ENCODE results near the gene ZNF827. TPM values are rescaled to one million over a fixed set of nuclear protein-coding genes. Genes with fewer than 3 reads are reported as not detected.
A peak's percentile ranks its signal among the peaks of the same experiment; 100 is the strongest.

The ZNF827 gene
- total RNA-seq, 1 donor from 2014 or later, result 19.0 TPM

GRCh38 chr4:145928748-145929147 lies 9.9 kb downstream of the ZNF827 start:
- intact Hi-C loops (cut with micrococcal nuclease), result no loop called here
- Histone ChIP-seq H3K4me3 (no peak overlapping the region), H3K4me1 (peaks cover 27% of the 10 kb centered on the region), H3K27me3 (ENCODE audit: low read depth) (no peaks in the 10 kb centered on the region), H3K27ac (replicated peaks) (no peak overlapping the region), H3K9me3 (replicated peaks) (no peaks in the 10 kb centered on the region), H3K36me3 (no peaks in the 10 kb centered on the region)
- TF ChIP-seq CTCF (IDR thresholded peaks at IDR 0.05; ENCODE audit: borderline replicate concordance), result no peak
- no peak for DNase-seq

GRCh38 chr4:145927030-145927429 lies 11.6 kb downstream of the ZNF827 start:
- H3K27me3 ChIP-seq (ENCODE audit: low read depth), result no peaks in the 10 kb centered on the region

GRCh38 chr4:145921231-145921630 lies 17.4 kb downstream of the ZNF827 start:
- H3K27ac ChIP-seq (replicated peaks), result no peak overlapping the region
- H3K4me1 ChIP-seq, result peaks cover 21% of the 10 kb centered on the region
- H3K27me3 ChIP-seq (ENCODE audit: low read depth), result no peaks in the 10 kb centered on the region
- no peaks in the 10 kb centered on the region for H3K9me3 ChIP-seq (replicated peaks)
- no peak for TF ChIP-seq CTCF (IDR thresholded peaks at IDR 0.05; ENCODE audit: borderline replicate concordance)
- no peak overlapping the region for H3K4me3 ChIP-seq
- H3K36me3 ChIP-seq, result no peaks in the 10 kb centered on the region
- intact Hi-C loops (cut with micrococcal nuclease), result no loop called here
- no peak for DNase-seq

More at GRCh38 chr4:145927030-145927429, 11.6 kb downstream of the ZNF827 start:
- TF ChIP-seq CTCF (IDR thresholded peaks at IDR 0.05; ENCODE audit: borderline replicate concordance), result no peak
- Histone ChIP-seq H3K4me3 (no peak overlapping the region), H3K27ac (replicated peaks) (no peak overlapping the region), H3K9me3 (replicated peaks) (no peaks in the 10 kb centered on the region), H3K4me1 (peaks cover 24% of the 10 kb centered on the region), H3K36me3 (no peaks in the 10 kb centered on the region)
- intact Hi-C loops (cut with micrococcal nuclease), result no loop called here
- no peak for DNase-seq

GRCh38 chr4:145920205-145920604 lies 18.4 kb downstream of the ZNF827 start:
- peak overlapping the region; percentile 29 for H3K27ac ChIP-seq (replicated peaks)
- H3K9me3 ChIP-seq (replicated peaks), result no peaks in the 10 kb centered on the region
- no peaks in the 10 kb centered on the region for H3K27me3 ChIP-seq (ENCODE audit: low read depth)
- TF ChIP-seq CTCF (IDR thresholded peaks at IDR 0.05; ENCODE audit: borderline replicate concordance), result no peak
- H3K36me3 ChIP-seq, result no peaks in the 10 kb centered on the region
- no peak for DNase-seq
- H3K4me3 ChIP-seq, result peak overlapping the region; percentile 18
- H3K4me1 ChIP-seq, result peaks cover 27% of the 10 kb centered on the region
- intact Hi-C loops (cut with micrococcal nuclease), result no loop called here

GRCh38 chr4:145912376-145912775 lies 26.2 kb downstream of the ZNF827 start:
- no peak for TF ChIP-seq CTCF (IDR thresholded peaks at IDR 0.05; ENCODE audit: borderline replicate concordance)
- H3K27ac ChIP-seq (replicated peaks), result no peak overlapping the region
- intact Hi-C loops (cut with micrococcal nuclease), result no loop called here
- H3K27me3 ChIP-seq (ENCODE audit: low read depth), result no peaks in the 10 kb centered on the region
- H3K36me3 ChIP-seq, result no peaks in the 10 kb centered on the region
- no peak for DNase-seq
- H3K9me3 ChIP-seq (replicated peaks), result no peaks in the 10 kb centered on the region
- peaks cover 64% of the 10 kb centered on the region for H3K4me1 ChIP-seq
- no peak overlapping the region for H3K4me3 ChIP-seq

GRCh38 chr4:145909773-145910172 lies 28.9 kb downstream of the ZNF827 start:
- no peak for DNase-seq
- H3K27ac ChIP-seq (replicated peaks), result peak overlapping the region; percentile 89
- no peak for TF ChIP-seq CTCF (IDR thresholded peaks at IDR 0.05; ENCODE audit: borderline replicate concordance)
- H3K4me3 ChIP-seq, result peak overlapping the region; percentile 66
- no peaks in the 10 kb centered on the region for H3K36me3 ChIP-seq
- intact Hi-C loops (cut with micrococcal nuclease), result no loop called here
- H3K27me3 ChIP-seq (ENCODE audit: low read depth), result no peaks in the 10 kb centered on the region
- no peaks in the 10 kb centered on the region for H3K9me3 ChIP-seq (replicated peaks)
- H3K4me1 ChIP-seq, result peaks cover 80% of the 10 kb centered on the region
